HFF-Myc (cell line): ENCODE data around the gene EMD.
A peak's percentile ranks its signal among the peaks of the same experiment; 100 is the strongest.

Experiments
- DNase-seq: peaks from one replicate; pipeline ENCODE4 v3.0.0-alpha.2; 2011; ENCODE audit warnings: low read depth; ENCODE audit errors: extremely low read depth
- H3K4me3 ChIP-seq: replicated peaks from 2 replicates; pipeline ENCODE4 v1.5.1; 2011; ENCODE audit warnings: low read depth, mild to moderate bottlenecking, control low read depth, low read length
- TF ChIP-seq, protein P1 (sequence below): IDR thresholded peaks from 2 replicates; pipeline ENCODE4 v1.5.1; 2012; ENCODE audit warnings: mild to moderate bottlenecking, low read depth, low read length, control low read depth; ENCODE audit errors: missing control alignments

EMD gene

DNA sequence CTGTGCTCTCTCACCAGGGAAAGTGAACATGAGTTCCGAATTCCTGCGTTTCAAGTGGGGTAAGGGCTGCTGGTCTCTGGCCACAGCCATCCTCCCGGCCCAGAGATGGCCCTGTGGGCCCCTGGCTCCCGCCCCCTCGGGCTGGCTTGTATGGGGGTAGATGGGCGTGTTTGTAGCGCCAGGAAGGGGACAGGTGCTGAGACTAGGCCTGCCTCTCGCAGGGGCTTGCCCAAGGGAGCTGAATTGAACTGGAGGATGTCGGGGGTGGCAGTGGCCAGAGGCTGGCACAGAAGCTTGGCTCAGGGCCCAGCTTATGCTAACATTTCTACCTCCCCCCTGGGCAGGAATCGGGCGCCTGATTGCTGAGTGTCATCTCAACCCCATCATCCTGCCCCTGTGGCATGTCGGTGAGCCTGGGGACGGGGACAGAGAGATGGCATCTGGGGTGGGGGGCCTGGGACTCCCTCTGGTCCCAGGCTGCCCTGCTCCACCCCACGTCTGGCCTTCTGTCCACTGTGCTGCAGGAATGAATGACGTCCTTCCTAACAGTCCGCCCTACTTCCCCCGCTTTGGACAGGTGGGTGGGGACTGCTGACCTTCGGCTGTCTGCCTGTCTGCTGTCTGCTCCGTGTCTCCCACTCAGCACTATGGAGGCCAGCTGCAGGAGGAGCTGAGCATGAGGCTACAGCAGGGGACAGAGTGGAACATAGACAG, 40.8 kb downstream of the EMD start:
- DNase-seq, result no peak
- TF ChIP-seq, protein P1, sequence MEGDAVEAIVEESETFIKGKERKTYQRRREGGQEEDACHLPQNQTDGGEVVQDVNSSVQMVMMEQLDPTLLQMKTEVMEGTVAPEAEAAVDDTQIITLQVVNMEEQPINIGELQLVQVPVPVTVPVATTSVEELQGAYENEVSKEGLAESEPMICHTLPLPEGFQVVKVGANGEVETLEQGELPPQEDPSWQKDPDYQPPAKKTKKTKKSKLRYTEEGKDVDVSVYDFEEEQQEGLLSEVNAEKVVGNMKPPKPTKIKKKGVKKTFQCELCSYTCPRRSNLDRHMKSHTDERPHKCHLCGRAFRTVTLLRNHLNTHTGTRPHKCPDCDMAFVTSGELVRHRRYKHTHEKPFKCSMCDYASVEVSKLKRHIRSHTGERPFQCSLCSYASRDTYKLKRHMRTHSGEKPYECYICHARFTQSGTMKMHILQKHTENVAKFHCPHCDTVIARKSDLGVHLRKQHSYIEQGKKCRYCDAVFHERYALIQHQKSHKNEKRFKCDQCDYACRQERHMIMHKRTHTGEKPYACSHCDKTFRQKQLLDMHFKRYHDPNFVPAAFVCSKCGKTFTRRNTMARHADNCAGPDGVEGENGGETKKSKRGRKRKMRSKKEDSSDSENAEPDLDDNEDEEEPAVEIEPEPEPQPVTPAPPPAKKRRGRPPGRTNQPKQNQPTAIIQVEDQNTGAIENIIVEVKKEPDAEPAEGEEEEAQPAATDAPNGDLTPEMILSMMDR, result no peak
- no peak overlapping the region for H3K4me3 ChIP-seq

DNA sequence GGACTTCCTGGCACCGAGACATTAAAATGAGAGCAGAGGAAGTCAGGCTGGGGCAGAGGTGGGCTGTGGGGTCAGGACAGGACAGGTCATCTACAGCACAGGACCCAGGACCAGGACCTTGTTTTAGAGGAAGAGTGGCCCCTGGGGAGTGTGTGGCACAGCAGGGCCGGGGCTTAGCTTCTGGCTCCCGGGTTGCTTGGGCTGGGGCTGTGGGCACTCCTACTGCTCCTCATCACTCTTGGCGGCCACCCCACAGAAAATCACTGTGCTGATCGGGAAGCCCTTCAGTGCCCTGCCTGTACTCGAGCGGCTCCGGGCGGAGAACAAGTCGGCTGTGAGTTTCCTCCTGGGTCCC, 41.3 kb downstream of the EMD start:
- H3K4me3 ChIP-seq, result no peak overlapping the region
- no peak for DNase-seq
- TF ChIP-seq, protein P1, result no peak

DNA sequence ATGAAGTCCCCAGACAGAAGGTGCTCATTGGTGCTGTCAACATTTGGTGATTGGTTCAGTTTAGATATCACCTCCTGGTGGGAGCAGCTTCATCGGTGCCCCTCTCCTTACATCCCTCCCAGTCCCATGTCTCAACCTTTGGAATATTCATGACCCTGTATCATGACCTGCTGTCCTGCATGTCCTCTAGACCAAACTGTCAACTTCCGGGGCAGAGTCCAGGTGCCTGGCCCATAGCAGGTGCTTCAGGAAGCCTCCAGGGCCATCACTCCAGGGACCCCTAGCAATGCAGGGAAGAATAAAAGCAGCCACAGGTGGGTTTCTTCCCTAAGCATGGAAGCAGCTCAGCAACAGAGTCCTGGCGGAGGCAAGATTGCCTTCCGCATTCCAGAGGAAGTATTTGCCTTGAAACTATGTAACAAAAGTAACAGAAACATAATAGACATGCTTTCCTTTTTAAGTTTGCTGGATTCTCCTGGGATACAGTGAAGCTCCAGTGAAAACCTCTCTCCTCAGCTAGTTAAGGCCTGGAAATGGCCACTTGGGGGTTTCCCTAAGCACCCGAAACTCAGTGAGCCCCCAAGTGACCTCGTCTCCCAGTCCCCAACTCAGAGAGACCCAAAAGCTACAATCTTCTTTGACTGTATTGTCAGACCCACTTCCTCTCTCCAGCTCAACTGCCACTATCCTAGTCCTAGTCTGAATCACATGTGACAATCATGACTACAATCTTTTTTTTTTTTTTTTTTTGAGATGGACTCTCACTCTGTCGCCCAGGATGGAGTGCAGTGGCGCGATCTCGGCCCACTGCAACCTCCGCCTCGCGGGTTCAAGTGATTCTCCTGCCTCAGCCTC, 48.0 kb downstream of the EMD start:
- H3K4me3 ChIP-seq, result no peak overlapping the region
- no peak for DNase-seq
- TF ChIP-seq, protein P1, result no peak

DNA sequence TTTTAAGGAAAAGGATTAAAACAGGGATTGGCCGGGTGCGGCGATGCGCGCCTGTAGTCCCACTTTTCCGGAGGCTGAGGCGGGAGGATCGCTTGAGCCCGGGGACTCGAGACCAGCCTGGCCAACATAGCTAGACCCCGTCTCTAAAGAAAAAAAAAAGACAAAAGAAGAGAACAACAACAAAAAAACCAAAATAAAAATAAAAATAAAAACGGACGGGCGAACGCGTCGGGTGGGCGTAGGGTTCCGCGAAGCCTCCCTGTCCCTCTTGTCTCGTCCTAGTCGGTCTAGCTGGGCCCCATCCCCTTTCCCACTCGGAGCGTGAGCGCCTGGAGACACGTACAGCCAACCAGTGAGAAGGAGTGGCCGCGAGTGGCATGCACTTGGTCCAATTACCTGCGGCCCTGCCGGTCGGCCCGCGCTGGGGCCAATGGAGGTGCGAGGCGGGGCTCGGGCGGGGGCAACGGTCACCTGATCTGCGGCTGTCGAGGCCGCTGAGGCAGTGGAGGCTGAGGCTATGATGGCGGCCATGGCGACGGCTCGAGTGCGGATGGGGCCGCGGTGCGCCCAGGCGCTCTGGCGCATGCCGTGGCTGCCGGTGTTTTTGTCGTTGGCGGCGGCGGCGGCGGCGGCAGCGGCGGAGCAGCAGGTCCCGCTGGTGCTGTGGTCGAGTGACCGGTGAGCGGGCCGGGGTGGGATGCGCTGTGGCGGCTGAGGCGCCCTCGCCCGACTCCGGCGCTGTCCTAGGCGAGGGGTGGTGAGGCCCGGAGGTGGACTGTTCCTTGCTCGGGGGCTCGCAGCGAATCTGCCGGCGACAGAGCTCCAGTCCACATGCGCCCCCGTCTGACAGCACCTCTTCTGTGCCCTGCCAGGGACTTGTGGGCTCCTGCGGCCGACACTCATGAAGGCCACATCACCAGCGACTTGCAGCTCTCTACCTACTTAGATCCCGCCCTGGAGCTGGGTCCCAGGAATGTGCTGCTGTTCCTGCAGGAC, 49.4 kb downstream of the EMD start, which contains the start of gene ATP6AP1:
ATP6AP1 (plus strand) TSS at position 502 of the 996 bp plus-strand sequence; CDS start at position 518, 16 bp downstream.
- TF ChIP-seq, protein P1, result no peak
- DNase-seq, result peak; percentile 78
- H3K4me3 ChIP-seq, result peak within 1 kb of the TSS; percentile 58

DNA sequence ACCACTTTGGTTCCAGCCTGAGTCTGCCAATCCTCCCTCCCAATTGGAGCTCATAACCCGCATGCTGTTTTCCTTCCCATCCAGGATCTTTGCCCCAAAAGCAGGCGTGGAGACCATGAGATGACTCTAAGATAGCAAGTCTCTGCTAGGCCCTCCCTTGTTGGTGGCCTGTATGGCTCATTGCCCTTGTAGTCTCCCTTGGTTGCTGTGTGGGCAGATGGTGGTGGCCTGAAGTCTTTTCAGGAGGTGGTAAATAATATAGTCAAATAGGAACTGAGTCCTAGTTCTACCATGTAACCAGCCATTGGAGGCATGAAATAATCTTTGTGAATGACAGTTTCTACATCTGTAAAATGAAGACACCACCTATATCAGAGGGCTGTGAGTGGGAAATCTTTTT, 50.6 kb downstream of the EMD start:
- TF ChIP-seq, protein P1, result no peak
- no peak for DNase-seq
- peak overlapping the region; percentile 58 for H3K4me3 ChIP-seq

DNA sequence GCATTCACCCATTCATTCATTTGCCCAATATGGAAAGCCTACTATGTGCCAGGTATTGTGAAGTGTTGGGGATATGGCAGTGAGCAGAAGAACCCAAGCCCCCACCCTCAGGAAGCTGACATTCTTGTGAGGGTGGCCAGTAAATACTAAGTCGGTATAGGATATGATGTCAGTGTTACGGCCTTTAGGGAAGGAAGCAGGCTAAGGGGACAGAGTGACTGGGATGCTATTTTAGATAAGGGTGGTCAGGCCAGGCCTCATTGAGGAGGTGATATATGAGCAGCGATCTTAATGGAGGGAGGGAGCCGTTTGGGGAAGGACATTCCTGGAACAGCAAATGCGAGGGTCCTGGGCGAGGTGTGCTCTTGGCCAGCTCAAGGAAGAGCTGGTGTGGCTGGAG, 51.4 kb downstream of the EMD start:
- H3K4me3 ChIP-seq, result no peak overlapping the region
- TF ChIP-seq, protein P1, result no peak
- DNase-seq, result no peak
